Ascending aorta (tissue), 2 donors: ENCODE measurements around the gene CYTH3. TPM values are rescaled to one million over a fixed set of nuclear protein-coding genes. Genes with fewer than 3 reads are reported as not detected.

Experiments
- DNase-seq, 2 donors: peaks; one replicate each; pipeline ENCODE4 v3.0.0-alpha.2; 2019; ENCODE audit warnings: low spot score in 2 of 2
- H3K27ac ChIP-seq, 2 donors: fragments of 200-600 bp; sonication (generic); one replicate each; pipeline ENCODE4 v1.5.1; 2016 to 2017; ENCODE audit warnings: mild to moderate bottlenecking in 1 of 2
- H3K27me3 ChIP-seq: fragments of 200-600 bp; sonication (generic); one replicate; pipeline ENCODE4 v1.5.1; 2017
- H3K36me3 ChIP-seq, 2 donors: fragments of 200-600 bp; sonication (generic); one replicate each; pipeline ENCODE4 v1.5.1; 2016
- H3K4me1 ChIP-seq, 2 donors: fragments of 200-600 bp; sonication (generic); one replicate each; pipeline ENCODE4 v1.5.1; 2016 to 2017; ENCODE audit warnings: mild to moderate bottlenecking in 1 of 2
- H3K4me3 ChIP-seq, 2 donors: fragments of 200-600 bp; sonication (generic); one replicate each; pipeline ENCODE4 v1.5.1; 2016 to 2017; ENCODE audit warnings: mild to moderate bottlenecking in 1 of 2
- H3K9me3 ChIP-seq, 2 donors: fragments of 200-600 bp; sonication (generic); one replicate each; pipeline ENCODE4 v1.5.1; 2016
- CTCF ChIP-seq, 3 experiments: fragments of 200-600 bp in 2 of 3; fragments of 450-650 bp in 1 of 3; sonication (generic) in 2 of 3; IDR thresholded peaks; one replicate each; pipeline ENCODE4 v1.5.1; 2016 to 2019; ENCODE audit warnings: antibody characterized with exemption in 3 of 3, mild to moderate bottlenecking in 1 of 3, moderate library complexity in 1 of 3
- intact Hi-C: fragments of 100-400 bp; cut with DNase I; formaldehyde crosslinking; loops from one replicate; pipeline ENCODE4 v1.15.1; 2023
- total RNA-seq: library from RNA; depleted of rRNA; stranded (reverse); fragments of >200 nt; gene quantifications from one replicate; pipeline ENCODE4 v1.1.0, GENCODE V29; 2016

CYTH3 gene
- total RNA-seq, 1 donor from 2014 or later = 51.8 TPM

GRCh38 chr7:6162650-6163366 is 109.6 kb downstream of the CYTH3 start:
- Histone ChIP-seq H3K27ac (peak overlapping the region; percentile 92 to 96), H3K4me1 (peaks cover 5 to 33% of the 10 kb centered on the region in 2 donors), H3K4me3 (peak overlapping the region in 1 of 2 donors; percentile 24), H3K36me3 (peaks cover 32 to 46% of the 10 kb centered on the region in 2 donors), H3K27me3 (no peaks in the 10 kb centered on the region), H3K9me3 (no peaks in the 10 kb centered on the region)
- no peak for DNase-seq
- no peak for TF ChIP-seq CTCF (IDR thresholded peaks at IDR 0.05)
- intact Hi-C loops = loop anchor here (1.0 to 10.0 kb wide), 3 partner anchors 12 to 282 kb away; partner anchors contain the start of gene DAGLB

- H3K36me3 ChIP-seq = peaks cover 36 to 51% of the 10 kb centered on the region in 2 donors
- intact Hi-C loops = loop anchor here (1.0 to 10.0 kb wide), 3 partner anchors 13 to 283 kb away; partner anchors contain the start of gene DAGLB
- no peak for TF ChIP-seq CTCF (IDR thresholded peaks at IDR 0.05)
- H3K4me1 ChIP-seq = peaks cover 5 to 27% of the 10 kb centered on the region in 2 donors
- peak; percentile 67 to 94 for DNase-seq
- H3K4me3 ChIP-seq = peak overlapping the region in 1 of 2 donors; percentile 38
- H3K27ac ChIP-seq = peak overlapping the region; percentile 92 to 96
- no peaks in the 10 kb centered on the region for H3K9me3 ChIP-seq
- H3K27me3 ChIP-seq = no peaks in the 10 kb centered on the region
These were observed 110.1 kb downstream of the CYTH3 start for GRCh38 chr7:6162331-6162620.

GRCh38 chr7:6161463-6162330 is 110.7 kb downstream of the CYTH3 start:
- no peak for TF ChIP-seq CTCF (IDR thresholded peaks at IDR 0.05)

GRCh38 chr7:6160191-6160623 is 112.2 kb downstream of the CYTH3 start:
- H3K4me1 ChIP-seq = peaks cover 5 to 24% of the 10 kb centered on the region in 2 donors
- H3K4me3 ChIP-seq = no peak overlapping the region
- DNase-seq = peak in 1 of 2 donors; percentile 84
- peak; percentile 63 to 82 (median 66) for TF ChIP-seq CTCF (IDR thresholded peaks at IDR 0.05)
- H3K9me3 ChIP-seq = no peaks in the 10 kb centered on the region
- peak overlapping the region; percentile 92 to 96 for H3K27ac ChIP-seq
- intact Hi-C loops = loop anchor here (1.0 to 10.0 kb wide), 3 partner anchors 112 to 285 kb away; partner anchors contain the start of genes CYTH3 and DAGLB
- H3K36me3 ChIP-seq = peaks cover 45 to 63% of the 10 kb centered on the region in 2 donors
- no peaks in the 10 kb centered on the region for H3K27me3 ChIP-seq

More at GRCh38 chr7:6161463-6162330, 110.7 kb downstream of the CYTH3 start:
- DNase-seq = no peak
- Histone ChIP-seq H3K4me1 (peaks cover 5 to 24% of the 10 kb centered on the region in 2 donors), H3K9me3 (no peaks in the 10 kb centered on the region), H3K4me3 (peak overlapping the region in 1 of 2 donors; percentile 38), H3K27ac (peak overlapping the region; percentile 92 to 96), H3K36me3 (peaks cover 41 to 57% of the 10 kb centered on the region in 2 donors), H3K27me3 (no peaks in the 10 kb centered on the region)
- intact Hi-C loops = loop anchor here (1.0 to 10.0 kb wide), 3 partner anchors 14 to 283 kb away; partner anchors contain the start of gene DAGLB

- Histone ChIP-seq H3K27me3 (no peaks in the 10 kb centered on the region), H3K4me1 (peaks cover 5 to 24% of the 10 kb centered on the region in 2 donors), H3K27ac (peak overlapping the region; percentile 92 to 96), H3K4me3 (no peak overlapping the region), H3K9me3 (no peaks in the 10 kb centered on the region), H3K36me3 (peaks cover 45 to 62% of the 10 kb centered on the region in 2 donors)
- intact Hi-C loops = loop anchor here (1.0 to 10.0 kb wide), 3 partner anchors 113 to 285 kb away; partner anchors contain the start of genes CYTH3 and DAGLB
- TF ChIP-seq CTCF (IDR thresholded peaks at IDR 0.05) = no peak
- DNase-seq = peak in 1 of 2 donors; percentile 61
These were observed 112.8 kb downstream of the CYTH3 start for GRCh38 chr7:6159524-6160031.
